LNCAP (cell line): Measurements from ENCODE around the gene MAP3K2.

Experiments used
- TF ChIP-seq, protein P1 (sequence below): fragments of 450-650 bp; IDR thresholded peaks from 2 replicates; pipeline ENCODE4 v1.5.1; 2017; ENCODE audit warnings: mild to moderate bottlenecking

MAP3K2 gene

DNA sequence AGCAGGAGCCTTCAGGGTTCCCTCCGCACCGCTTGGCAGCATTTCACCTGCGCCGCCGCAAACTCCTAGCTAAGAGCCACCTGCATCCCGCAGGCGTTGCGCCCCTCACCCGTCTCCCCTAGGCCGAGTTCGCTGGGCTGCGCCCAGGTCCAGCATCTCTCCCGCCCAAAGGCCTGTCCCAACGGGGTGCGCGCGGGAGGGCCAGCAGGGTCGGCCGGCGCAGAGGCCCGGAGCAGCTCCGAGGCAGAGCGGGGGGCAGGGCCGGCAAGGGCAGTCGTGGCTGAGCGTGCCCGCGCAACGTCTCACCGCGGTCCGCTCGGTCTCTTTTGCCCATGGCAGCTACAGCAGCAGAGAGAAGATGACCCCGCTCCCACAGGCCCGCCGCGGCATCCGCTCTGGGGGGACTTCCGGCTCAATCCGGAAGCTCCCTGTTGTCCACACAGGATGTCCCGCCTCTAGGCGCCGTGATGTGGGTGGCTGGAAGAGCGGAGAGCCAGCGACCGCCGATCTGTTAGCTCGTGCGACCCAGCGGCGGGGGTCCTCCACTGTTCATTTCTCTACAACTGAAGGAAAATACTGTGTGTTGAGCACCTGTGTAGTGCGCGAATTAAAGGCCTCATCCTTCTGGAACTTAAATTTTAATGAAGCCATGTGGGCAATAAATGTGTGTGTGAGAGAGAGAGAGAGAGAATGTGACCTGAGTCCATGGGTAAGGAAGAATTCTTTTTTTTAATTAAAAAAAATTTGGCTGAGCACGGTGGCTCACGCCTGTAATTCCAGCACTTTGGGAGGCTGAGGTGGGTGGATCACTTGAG, 93.8 kb downstream of the MAP3K2 start, which contains the start of gene ERCC3:
Gene ERCC3 (minus strand): TSS at position 397 of the 815 bp plus-strand sequence. CDS start 63 bp downstream, at position 334.
- TF ChIP-seq, protein P1, sequence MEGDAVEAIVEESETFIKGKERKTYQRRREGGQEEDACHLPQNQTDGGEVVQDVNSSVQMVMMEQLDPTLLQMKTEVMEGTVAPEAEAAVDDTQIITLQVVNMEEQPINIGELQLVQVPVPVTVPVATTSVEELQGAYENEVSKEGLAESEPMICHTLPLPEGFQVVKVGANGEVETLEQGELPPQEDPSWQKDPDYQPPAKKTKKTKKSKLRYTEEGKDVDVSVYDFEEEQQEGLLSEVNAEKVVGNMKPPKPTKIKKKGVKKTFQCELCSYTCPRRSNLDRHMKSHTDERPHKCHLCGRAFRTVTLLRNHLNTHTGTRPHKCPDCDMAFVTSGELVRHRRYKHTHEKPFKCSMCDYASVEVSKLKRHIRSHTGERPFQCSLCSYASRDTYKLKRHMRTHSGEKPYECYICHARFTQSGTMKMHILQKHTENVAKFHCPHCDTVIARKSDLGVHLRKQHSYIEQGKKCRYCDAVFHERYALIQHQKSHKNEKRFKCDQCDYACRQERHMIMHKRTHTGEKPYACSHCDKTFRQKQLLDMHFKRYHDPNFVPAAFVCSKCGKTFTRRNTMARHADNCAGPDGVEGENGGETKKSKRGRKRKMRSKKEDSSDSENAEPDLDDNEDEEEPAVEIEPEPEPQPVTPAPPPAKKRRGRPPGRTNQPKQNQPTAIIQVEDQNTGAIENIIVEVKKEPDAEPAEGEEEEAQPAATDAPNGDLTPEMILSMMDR, result no peak

DNA sequence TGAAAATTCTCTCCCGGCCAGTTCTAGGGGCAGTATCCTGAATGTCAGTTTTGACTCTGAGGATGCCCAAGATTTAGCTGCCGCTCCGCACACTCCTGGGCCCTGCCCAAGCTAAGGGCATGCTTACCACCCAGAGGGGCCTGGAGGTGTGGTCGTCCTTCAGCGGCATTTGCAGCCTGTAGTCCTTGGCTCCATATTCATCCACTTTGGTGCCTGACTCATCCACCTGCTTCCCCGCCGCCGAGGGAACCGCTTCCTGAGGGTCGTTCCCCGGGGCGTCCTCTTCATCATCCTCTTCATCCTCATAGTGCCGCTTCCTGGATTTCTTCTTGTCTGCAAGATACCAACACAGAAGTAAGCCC, 94.4 kb downstream of the MAP3K2 start:
- TF ChIP-seq, protein P1, result no peak

DNA sequence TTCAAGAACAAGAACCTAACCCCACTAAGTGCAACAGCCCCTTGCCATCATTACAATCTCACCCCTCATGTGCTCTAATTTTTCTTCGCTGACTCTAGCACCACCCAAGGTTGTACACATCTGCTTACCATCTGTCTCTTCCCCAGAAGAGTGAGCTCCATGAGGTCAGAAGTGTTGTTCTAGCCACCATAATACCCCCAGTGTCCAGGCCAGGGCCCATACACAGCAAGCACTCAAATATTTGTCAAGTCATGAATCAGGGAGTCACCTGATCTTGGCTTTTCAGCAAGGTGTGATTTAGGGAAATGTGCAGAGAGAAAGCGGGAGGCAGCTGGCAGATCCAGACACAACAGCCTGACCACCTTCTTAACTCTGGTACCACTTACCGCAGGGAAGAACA, 99.5 kb downstream of the MAP3K2 start:
- TF ChIP-seq, protein P1, result no peak

DNA sequence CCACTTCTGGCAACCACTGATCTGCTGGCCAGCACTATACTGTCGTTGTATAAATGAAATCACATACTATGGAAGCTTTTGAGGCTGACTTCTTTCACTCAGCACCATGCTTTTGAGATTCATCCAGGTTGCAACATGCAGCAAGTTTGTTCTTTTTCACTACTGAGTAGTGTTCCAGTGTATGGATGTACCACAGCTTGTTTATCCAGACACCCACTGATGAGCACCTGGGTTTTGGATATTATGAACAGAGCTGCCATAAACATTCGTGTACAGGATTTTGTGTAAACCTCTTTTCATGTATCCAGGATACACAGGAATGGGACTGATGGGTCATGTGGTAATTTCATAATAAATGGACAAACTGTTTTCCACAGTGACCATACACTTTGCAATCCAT, 104.5 kb downstream of the MAP3K2 start:
- TF ChIP-seq, protein P1, result no peak

DNA sequence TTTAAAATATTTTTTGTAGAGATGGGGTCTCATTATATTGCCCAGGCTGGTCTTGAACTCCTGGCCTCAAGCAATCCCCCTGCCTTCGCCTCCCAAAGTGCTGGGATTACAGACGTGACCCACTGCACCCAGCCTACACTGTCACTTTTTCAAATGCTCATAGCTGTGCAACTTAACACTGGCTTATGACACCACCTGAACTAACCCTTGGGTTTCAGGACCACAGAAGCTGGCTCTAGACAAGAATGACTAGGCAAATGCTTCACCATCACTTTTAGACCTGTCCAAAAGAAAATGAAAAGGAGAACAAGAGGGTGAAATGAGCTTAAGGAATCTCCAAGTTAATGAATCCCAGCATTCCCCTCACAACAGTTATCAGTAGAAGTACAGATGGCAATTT, 107.1 kb downstream of the MAP3K2 start:
- TF ChIP-seq, protein P1, result no peak

DNA sequence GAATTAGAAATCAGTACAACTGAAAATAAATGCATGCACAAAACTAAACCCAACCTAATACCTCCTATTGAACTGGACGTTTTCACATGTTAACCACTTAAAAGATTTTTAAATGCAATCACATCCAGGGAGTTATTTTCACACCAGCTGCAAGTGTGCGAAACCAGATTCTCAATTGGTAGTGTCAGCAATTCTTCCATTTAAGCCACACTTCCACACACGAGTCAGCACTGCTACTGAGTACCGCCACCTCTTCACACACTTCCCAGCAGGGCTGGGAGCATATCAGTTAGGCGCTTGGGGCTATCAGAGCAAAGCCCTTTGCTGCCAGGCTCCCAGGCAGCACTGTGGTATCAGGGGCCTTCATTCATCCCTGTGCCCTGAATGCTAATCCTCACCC, 108.0 kb downstream of the MAP3K2 start:
- TF ChIP-seq, protein P1, result no peak

DNA sequence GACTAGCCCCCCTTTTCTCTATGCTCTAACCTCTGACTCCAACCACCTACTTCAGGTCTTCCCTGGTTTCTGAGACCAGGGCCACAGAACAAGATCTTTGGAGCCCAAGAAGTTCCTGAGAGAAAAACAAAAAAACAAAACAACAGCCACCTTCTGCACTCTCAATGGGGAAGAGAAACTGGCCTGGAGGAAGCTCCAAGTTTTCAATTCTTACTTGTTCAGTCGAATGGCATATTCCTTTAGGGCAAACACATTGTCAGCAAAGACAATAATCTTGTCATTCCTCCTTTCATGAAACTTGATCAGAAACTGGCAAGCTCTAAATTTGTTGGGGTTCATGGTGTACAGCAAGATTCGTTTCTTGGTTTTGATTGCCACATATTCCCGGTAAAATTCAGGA, 108.8 kb downstream of the MAP3K2 start:
- TF ChIP-seq, protein P1, result no peak
